DMS 273 (cell line): ENCODE measurements around the gene DGKQ.

Experiments used
- DNase-seq: peaks from one replicate; lab custom pipeline; 2025; ENCODE audit not compliant: unreplicated experiment; lab: John Stamatoyannopoulos, UW

The DGKQ gene

DNA sequence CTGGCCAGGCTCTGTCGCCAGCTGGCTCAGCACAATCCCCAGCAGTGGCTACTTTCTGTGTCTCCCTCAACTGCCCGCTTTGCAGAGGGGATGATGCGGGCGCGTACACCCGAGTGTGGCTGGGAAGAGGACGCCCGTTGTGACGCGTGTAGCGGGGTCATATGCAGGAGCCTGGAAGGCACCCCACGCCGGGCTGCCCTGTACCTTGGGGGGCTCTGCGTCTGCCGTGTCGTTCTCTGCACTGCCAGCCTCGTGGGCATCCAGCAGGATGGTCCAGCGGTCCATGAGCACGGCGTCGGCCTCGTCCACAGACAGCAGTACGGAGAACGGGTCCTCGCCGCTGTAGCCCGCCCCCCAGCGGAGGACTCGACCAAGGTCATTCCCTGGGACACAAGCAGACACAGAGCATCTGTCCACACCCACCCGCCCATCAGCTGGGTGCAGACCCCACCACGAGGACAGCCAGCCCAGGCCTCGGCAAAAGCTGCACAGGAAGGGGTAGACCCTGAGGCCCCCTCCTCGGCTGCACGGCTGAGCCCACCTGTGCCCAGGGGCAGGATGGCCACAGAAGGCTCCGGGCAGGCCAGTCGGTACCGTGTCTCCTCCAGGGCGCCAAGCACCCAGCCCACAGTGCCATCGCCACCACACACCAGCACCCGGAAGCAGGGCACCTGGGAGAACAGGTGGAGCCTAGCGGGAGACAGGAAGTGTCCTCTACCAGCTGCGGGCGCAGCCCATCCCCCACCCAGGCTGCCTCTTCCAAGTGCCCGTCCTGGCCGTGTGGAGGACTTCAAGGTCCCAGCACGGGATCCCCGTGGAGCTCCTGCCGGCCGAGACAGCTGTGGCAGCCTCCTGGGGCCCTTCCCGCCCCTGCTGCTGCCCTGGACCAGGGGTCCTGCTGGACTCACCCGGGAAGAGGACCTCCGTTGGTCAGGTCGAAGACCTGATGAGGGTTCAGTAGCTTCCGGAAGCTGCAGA is 10.8 kb downstream of the DGKQ start:
- no peak for DNase-seq

DNA sequence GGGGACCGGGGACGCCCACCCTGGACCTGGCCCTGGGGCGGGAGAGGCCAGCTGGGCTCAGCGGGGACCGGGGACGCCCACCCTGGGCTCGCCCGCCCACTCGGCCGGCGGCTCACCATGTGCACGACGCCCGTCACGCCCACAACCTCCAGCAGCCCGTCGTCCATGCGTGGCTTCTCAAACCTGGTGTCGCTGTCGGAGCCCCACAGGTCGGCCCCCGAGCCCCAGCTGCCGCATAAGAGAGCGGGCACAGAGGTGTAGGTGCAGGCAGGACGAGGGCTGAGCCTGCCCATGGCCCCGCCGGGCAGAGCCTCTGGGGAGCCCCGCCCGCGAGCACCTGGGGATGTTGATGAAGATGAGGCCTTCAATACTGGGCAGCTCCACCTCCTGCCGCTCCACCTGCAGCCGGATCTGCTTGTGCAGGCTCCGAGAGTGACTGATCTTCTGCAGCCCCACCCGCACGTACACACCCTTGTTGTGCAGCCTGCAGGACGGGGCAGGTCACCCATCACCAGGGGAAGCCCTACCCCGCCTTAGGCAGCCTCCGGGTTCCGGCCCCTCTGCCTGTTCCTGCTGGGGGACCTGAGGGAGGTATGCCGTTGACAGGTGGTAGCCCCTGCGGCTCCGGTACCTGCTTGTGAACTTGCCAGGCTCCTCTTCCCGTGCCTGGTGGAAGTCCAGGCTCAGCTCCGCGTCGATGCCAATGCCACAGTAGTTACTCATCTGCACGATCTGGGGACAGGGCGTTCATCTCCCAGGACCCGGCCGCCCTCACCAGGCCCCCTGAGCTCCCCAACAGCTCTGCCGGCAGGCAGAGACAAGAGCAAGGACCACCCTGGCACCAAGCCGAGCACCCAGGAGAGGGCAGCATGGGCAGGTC is 11.8 kb downstream of the DGKQ start:
- DNase-seq, result no peak

GRCh38 chr4:960636-961350 is 12.6 kb downstream of the DGKQ start:
- DNase-seq, result no peak

GRCh38 chr4:960140-960635 is 13.2 kb downstream of the DGKQ start:
- DNase-seq, result no peak

DNA sequence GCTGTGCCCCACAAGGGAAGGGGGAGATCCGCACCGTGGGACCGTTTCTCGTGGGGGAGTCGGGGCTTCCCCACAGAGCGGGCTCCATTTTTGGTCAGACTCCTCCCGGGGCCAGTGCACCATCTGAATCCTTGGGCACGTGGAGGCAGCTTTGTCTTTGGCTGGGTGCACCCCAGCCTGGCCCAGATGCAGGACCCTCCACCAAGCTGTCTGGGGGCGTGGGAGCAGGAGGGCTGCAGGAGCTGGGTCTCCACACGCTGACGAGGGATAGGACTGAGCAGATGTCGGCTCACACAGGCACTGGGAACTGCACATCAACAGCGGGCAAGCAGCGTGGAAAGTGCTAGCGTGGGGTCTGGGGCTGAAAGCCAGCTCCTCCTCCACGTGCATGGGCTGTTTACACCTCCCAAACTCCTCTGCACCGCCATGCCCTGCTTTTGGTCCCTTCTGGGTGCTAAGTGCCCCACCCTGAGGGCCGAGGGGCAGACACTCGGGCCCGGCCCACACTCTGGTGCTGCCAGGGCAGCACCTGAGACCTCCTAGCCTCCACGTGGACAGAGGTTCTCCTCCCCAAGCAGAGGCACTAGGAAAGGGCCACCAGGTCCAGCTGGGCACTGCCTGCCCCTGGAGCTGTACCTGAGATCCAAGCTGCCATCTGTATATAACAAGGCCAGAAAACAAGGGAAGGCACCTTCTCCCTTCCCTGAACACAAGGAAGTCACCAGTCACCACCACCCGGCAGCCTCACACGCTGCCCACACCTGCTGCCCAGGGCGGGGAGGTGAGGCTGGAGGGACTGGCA is 13.8 kb downstream of the DGKQ start:
- DNase-seq, result no peak

GRCh38 chr4:958696-959337 is 14.6 kb downstream of the DGKQ start:
- DNase-seq, result no peak

GRCh38 chr4:958314-958665 is 15.1 kb downstream of the DGKQ start:
- DNase-seq, result no peak

- no peak for DNase-seq
Measured at GRCh38 chr4:957581-958313, 15.6 kb downstream of the DGKQ start.

GRCh38 chr4:957231-957580 is 16.2 kb downstream of the DGKQ start:
- DNase-seq, result no peak

DNA sequence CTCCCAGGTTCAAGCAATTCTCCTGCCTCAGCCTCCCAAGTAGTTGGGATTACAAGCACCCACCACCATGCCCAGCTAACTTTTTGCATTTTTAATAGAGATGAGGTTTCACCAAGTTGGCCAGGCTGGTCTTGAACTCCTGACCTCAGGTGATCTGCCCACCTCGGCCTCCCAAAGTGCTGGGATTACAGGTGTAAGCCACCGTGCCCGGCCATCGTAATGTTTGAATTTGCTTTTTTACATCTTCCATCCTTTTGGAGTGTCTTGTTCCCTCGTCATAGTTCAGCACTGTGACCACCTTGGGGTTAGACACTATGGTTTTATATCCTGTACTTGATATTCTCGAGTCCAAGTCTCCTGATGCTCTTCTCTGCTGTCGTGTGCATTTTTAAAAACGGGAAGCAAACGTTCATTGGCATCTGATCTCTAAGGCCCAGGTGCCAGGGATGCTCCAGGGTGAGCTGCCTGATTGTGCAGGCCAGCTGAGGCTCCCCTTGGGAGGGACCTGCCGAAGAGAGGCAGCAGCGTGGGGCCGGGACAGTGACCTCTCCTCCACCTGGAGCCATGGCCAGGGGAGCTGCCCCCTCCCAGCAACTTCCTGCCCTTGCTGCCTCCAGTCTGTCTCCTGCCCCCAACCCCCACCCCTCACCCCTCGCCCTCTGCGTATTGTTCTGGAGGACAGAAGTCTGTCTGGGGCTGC is 16.7 kb downstream of the DGKQ start:
- no peak for DNase-seq

DNA sequence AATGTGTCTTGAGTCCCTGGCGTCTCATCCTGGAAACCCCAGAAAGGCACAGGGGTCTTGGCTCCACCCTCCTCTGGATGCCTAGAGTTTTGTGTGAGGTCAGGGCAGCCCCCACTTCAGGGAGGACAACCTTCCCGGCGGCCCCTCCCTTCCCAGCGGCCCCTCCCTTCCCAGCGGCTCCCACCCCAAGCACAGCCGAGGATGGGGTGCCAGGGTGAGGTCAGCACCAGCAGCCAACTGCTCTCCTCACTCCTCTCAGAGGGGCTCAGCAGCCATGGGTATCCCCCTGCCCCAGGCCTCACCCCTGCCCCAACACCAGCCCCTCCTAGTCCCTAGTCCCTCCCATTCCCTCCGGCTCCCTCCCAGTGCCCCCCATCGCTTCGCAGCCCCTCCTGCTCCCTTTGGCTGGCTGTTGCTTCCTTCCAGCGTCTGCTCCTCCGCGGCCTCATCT is 17.4 kb downstream of the DGKQ start:
- DNase-seq, result no peak

DNA sequence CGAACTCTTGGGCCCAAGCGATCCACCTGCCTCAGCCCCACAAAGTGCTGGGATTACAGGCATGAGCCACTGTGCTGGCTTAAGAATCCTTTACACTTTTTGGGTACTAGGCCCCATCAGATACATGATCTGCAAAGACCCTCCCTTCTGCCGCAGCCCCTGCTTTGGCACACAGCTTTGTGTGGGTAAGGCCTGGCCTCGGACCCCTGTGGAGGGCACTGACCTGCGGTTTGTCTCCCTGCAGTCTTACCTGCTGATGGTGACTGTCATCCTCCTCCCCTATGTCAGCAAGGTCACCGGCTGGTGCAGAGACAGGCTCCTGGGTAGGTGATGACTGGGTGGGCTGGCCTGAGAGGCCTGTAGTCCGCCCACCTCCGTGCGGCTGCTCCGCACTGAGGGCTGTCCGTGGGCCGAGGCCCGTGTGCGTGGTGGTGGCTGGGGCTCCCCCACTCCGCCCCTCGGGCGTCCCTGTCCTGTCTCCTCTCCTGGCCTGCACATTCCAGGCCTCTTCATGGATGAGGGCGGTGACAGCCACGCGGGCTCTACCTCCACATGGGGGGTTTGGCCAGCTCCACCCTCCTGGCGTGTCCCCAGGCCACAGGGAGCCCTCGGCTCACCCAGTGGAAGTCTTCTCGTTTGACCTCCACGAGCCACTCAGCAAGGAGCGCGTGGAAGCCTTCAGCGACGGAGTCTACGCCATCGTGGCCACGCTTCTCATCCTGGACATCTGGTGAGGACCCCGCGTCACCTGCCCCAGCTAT is 18.0 kb downstream of the DGKQ start:
- DNase-seq, result no peak

- DNase-seq, result no peak
Measured at GRCh38 chr4:954211-955020, 19.0 kb downstream of the DGKQ start.

DNA sequence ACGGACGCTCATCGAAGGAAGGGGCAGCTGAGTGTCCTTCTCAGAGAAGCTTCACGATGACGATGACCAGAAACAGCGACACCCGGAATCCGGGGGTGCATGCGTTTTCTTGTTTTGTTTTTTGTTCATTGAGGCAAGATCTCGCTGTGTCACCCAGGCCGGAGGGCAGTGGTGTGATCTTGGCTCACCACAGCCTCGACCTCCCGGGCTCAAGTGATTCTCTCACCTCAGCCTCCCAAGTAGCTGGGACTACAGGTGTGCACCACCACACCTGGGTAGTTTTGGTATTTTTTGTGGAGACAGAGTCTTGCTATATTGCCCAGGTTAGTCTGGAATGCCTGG is 19.8 kb downstream of the DGKQ start:
- no peak for DNase-seq

- DNase-seq, result no peak
Measured at GRCh38 chr4:952881-953573, 20.3 kb downstream of the DGKQ start.

GRCh38 chr4:951594-952468 is 21.5 kb downstream of the DGKQ start:
- no peak for DNase-seq
